ENCODE data around the gene SLBP.

SLBP gene

GRCh38 chr4:1647432-1647831 lies 64.7 kb downstream of the SLBP start:
- no peak for DNase-seq

- no peak for DNase-seq
Observed at GRCh38 chr4:1646690-1647089, 65.4 kb downstream of the SLBP start.

- no peak for DNase-seq
Observed at GRCh38 chr4:1644891-1645657, 67.0 kb downstream of the SLBP start.

DNA sequence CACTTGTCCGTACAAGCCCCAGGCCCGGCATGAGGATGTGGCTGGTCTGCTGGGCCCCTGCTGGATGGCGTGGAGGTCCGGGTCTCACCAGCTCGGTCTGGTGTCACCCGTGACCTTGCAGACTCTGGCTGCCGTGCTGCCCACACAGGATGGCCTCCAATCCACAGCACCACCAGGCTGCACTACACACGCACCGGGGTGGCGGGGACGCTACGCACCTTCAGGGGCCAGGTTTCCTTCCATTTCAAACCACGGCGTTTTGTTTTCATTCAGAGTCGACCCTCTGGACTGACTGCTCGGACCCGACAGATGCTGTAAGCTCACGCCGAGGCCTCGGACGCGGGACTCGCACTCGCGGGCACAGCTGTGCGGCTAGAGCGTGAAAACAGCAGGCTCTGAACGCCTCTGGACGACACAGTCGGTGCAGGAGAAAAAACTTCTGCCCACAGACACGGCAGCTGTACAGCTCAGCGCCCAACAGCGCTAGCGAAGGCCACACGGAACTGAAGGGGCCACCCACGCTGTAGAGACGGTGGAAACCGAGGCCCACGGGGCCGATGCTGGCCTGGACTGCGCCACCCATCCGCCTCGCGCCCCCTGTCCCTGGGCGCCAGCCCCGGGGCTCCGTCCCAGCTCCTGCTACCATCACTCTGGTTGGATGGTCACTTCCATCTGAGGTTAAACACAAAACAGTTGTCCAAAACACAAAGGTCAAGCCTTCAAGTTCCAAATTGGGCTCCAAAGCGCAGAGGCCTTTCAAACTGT lies 68.0 kb downstream of the SLBP start:
- DNase-seq: no peak
